ENCODE data around the gene IL4. TPM values are rescaled to one million over a fixed set of nuclear protein-coding genes. Genes with fewer than 3 reads are reported as not detected.

The IL4 gene
- polyA plus RNA-seq, 3 donors, result not detected

- TF ChIP-seq, protein P1, sequence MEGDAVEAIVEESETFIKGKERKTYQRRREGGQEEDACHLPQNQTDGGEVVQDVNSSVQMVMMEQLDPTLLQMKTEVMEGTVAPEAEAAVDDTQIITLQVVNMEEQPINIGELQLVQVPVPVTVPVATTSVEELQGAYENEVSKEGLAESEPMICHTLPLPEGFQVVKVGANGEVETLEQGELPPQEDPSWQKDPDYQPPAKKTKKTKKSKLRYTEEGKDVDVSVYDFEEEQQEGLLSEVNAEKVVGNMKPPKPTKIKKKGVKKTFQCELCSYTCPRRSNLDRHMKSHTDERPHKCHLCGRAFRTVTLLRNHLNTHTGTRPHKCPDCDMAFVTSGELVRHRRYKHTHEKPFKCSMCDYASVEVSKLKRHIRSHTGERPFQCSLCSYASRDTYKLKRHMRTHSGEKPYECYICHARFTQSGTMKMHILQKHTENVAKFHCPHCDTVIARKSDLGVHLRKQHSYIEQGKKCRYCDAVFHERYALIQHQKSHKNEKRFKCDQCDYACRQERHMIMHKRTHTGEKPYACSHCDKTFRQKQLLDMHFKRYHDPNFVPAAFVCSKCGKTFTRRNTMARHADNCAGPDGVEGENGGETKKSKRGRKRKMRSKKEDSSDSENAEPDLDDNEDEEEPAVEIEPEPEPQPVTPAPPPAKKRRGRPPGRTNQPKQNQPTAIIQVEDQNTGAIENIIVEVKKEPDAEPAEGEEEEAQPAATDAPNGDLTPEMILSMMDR (IDR thresholded peaks at IDR 0.05), result no peak
- Histone ChIP-seq H2AFZ (ENCODE audit: insufficient read depth, low read depth, low read length, poor library complexity, severe bottlenecking) (no peak overlapping the region), H3K36me3 (replicated peaks in 1 of 2; ENCODE audit: control insufficient read depth in 1 of 2, insufficient read depth in 2 of 2, low read length in 2 of 2) (no peaks in the 10 kb centered on the region), H3K4me2 (replicated peaks; ENCODE audit: extremely low read depth, low read length, poor library complexity, severe bottlenecking) (no peak overlapping the region), H3K9me3 (replicated peaks in 1 of 2; ENCODE audit: control insufficient read depth in 1 of 2, insufficient read depth in 1 of 2, low read length in 2 of 2) (no peaks in the 10 kb centered on the region), H3K4me3 (replicated peaks in 1 of 3; ENCODE audit: low read depth in 2 of 3, low read length in 3 of 3) (no peak overlapping the region), H4K20me1 (ENCODE audit: insufficient read depth, low read length) (no peaks in the 10 kb centered on the region), H3K27ac (ENCODE audit: low read depth in 1 of 2, low read length in 2 of 2) (no peak overlapping the region), H3K9ac (ENCODE audit: insufficient read depth, low read length, poor library complexity, severe bottlenecking) (no peak overlapping the region), H3K79me2 (ENCODE audit: insufficient read depth, low read length) (no peaks in the 10 kb centered on the region), H3K27me3 (ENCODE audit: control insufficient read depth in 2 of 2, insufficient read depth in 2 of 2, low read length in 2 of 2) (no peaks in the 10 kb centered on the region), H3K4me1 (ENCODE audit: control insufficient read depth in 1 of 2, insufficient read depth in 2 of 2, low read length in 2 of 2) (no peaks in the 10 kb centered on the region)
- no peaks in the 10 kb centered on the region for H3K9me3 Mint-ChIP-seq
- WGBS (ENCODE audit: insufficient coverage), result 89% methylated on average over 1 of the region's 4 CpGs
- peaks cover 5% of the 10 kb centered on the region for H3K4me1 Mint-ChIP-seq
- no peaks in the 10 kb centered on the region for H3K36me3 Mint-ChIP-seq
- peaks cover 0 to 6% (median 0%) of the 10 kb centered on the region in 3 donors for H3K27me3 Mint-ChIP-seq (ENCODE audit: low read depth in 3 of 3)
- intact Hi-C loops (cut with micrococcal nuclease), result no loop called here
- no peak overlapping the region for H3K4me3 Mint-ChIP-seq
- H3K27ac Mint-ChIP-seq, result no peak overlapping the region
- no peak for DNase-seq
Measured at GRCh38 chr5:132681983-132682382, 8.2 kb downstream of the IL4 start.

DNA sequence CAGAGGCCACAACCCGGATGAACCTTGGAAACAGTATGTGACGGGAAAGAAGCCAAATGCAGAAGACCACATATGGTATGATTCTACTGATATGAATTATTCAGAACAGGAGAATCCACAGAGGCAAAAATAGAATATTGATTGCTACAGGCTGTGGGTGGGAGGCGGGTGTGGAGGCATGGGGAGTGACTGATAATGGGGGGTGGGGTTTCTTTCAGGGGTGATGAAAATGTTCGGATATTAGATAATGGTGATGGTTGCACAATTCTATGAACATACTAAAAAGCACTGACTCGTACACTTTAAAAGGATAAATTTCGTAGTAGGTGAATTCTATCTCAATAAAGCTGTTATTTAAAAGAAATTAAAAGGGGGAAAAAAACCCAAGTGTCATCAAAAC, 10.7 kb downstream of the IL4 start:
- no peaks in the 10 kb centered on the region for H3K36me3 Mint-ChIP-seq
- no peak overlapping the region for H2AFZ ChIP-seq (ENCODE audit: insufficient read depth, low read depth, low read length, poor library complexity, severe bottlenecking)

More for the DNA sequence above, 10.7 kb downstream of the IL4 start:
- no peak overlapping the region for H3K27ac ChIP-seq (ENCODE audit: low read depth in 1 of 2, low read length in 2 of 2)
- no peaks in the 10 kb centered on the region for H4K20me1 ChIP-seq (ENCODE audit: insufficient read depth, low read length)
- no peak overlapping the region for H3K4me3 ChIP-seq (replicated peaks in 1 of 3; ENCODE audit: low read depth in 2 of 3, low read length in 3 of 3)
- no peak overlapping the region for H3K4me2 ChIP-seq (replicated peaks; ENCODE audit: extremely low read depth, low read length, poor library complexity, severe bottlenecking)
- H3K27ac Mint-ChIP-seq, result no peak overlapping the region
- H3K9me3 ChIP-seq (replicated peaks in 1 of 2; ENCODE audit: control insufficient read depth in 1 of 2, insufficient read depth in 1 of 2, low read length in 2 of 2), result no peaks in the 10 kb centered on the region
- no peaks in the 10 kb centered on the region for H3K79me2 ChIP-seq (ENCODE audit: insufficient read depth, low read length)
- H3K4me1 Mint-ChIP-seq, result peaks cover 23% of the 10 kb centered on the region
- WGBS (ENCODE audit: insufficient coverage), result 94% methylated on average over 3 of the region's 6 CpGs
- H3K4me3 Mint-ChIP-seq, result no peak overlapping the region
- TF ChIP-seq, protein P1 (IDR thresholded peaks at IDR 0.05), result no peak
- peaks cover 14 to 15% of the 10 kb centered on the region in 2 donors for H3K4me1 ChIP-seq (ENCODE audit: control insufficient read depth in 1 of 2, insufficient read depth in 2 of 2, low read length in 2 of 2)
- H3K9ac ChIP-seq (ENCODE audit: insufficient read depth, low read length, poor library complexity, severe bottlenecking), result no peak overlapping the region
- H3K36me3 ChIP-seq (replicated peaks in 1 of 2; ENCODE audit: control insufficient read depth in 1 of 2, insufficient read depth in 2 of 2, low read length in 2 of 2), result no peaks in the 10 kb centered on the region
- no peak for DNase-seq
- H3K27me3 Mint-ChIP-seq (ENCODE audit: low read depth in 3 of 3), result peaks cover 0 to 3% (median 0%) of the 10 kb centered on the region in 3 donors
- no peaks in the 10 kb centered on the region for H3K9me3 Mint-ChIP-seq
- no peaks in the 10 kb centered on the region for H3K27me3 ChIP-seq (ENCODE audit: control insufficient read depth in 2 of 2, insufficient read depth in 2 of 2, low read length in 2 of 2)
- intact Hi-C loops (cut with micrococcal nuclease), result no loop called here
